ENCODE data around the gene PLEKHS1.
A peak's percentile ranks its signal among the peaks of the same experiment; 100 is the strongest.

Gene PLEKHS1

DNA sequence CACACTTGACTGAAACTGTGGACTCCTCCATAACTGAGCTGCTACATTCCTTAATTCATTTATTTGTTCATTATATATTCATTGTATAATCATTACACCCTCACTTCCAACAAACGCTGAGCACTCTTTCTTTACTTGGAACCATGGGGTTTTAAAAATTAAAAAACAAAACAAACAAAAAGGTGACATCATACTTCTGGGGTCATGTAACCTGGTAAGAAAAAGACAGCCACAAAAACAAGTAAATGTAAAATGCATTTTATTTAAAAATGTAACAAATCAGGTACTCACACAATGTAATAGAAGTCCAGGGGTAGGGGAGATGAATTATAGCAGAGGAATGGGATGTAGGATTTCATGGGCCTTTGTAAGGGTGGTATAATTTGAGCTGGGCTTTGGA is 25.1 kb downstream of the PLEKHS1 start:
- H3K27ac ChIP-seq: no peak overlapping the region
- CTCF ChIA-PET: no interaction called here
- no peak for TF ChIP-seq CTCF (conservative IDR thresholded peaks at IDR 0.05; ENCODE audit: low read depth)
- DNase-seq (ENCODE audit: low spot score): no peak
- POLR2A ChIA-PET (ENCODE audit: low non-redundant PET): no interaction called here

- CTCF ChIA-PET: interaction anchor here (0.6 kb wide), 2 partner anchors 76 to 206 kb away, joined by 3 read pairs; no protein-coding TSS in a partner anchor
- POLR2A ChIA-PET (ENCODE audit: low non-redundant PET): no interaction called here
- no peak overlapping the region for H3K27ac ChIP-seq
- TF ChIP-seq CTCF (conservative IDR thresholded peaks at IDR 0.05; ENCODE audit: low read depth): no peak
- no peak for DNase-seq (ENCODE audit: low spot score)
Measured at GRCh38 chr10:113780681-113781250, 29.3 kb downstream of the PLEKHS1 start.

DNA sequence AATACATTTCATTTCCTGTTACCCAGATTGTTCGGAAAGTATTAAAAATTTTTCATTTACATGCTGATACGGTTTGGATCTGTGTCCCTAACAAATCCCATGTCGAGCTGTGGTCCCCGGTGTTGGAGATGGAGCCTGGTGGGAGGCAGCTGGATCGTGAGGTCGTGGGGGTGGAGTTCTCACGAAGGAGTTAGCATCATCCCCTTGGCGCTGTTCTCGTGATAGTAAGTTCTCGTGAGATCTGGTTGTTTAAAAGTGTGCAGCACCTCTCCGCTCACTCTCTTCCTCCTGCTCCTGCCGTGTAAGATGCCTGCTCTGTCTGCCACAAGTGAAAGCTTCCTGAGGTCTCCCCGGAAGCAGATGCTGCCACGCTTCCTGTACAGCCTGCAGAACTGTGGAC is 30.9 kb downstream of the PLEKHS1 start:
- no peak overlapping the region for H3K27ac ChIP-seq
- POLR2A ChIA-PET (ENCODE audit: low non-redundant PET): no interaction called here
- no peak for TF ChIP-seq CTCF (conservative IDR thresholded peaks at IDR 0.05; ENCODE audit: low read depth)
- CTCF ChIA-PET: no interaction called here
- no peak for DNase-seq (ENCODE audit: low spot score)

DNA sequence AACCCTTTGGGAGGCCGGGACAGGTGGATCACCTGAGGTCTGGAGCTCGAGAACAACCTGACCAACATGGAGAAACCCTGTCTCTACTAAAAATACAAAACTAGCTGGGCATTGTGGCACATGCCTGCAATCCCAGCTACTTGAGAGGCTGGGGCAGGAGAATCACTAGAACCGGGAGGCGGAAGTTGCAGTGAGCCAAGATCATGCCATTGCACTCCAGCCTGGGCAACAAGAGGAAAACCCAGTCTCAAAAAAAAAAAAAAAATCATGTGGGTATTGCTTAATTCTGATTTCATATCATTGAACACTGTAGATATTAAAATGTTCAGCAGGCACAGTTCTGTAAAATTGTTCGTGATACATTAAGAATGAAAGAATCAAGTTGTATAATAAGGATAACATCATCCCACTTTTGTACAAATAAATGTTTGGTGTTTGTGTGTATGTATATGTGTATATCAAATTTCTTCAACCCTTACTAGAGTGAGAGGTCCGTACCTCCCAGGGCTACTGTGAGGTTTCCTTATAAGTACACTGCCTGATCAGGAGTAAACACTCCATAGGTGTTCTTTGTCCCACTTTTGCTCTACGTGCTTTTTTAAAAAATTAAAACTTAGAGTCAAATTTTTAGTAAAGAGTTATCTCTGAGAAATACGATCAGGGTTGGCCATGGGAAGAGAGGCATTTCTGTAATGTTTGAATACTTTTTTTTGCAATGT is 31.7 kb downstream of the PLEKHS1 start:
- TF ChIP-seq CTCF (conservative IDR thresholded peaks at IDR 0.05; ENCODE audit: low read depth): no peak
- CTCF ChIA-PET: interaction anchor here (0.7 kb wide), 1 partner anchor 50 kb away, joined by 4 read pairs; no protein-coding TSS in a partner anchor
- no peak overlapping the region for H3K27ac ChIP-seq
- POLR2A ChIA-PET (ENCODE audit: low non-redundant PET): no interaction called here
- DNase-seq (ENCODE audit: low spot score): no peak

GRCh38 chr10:113788604-113789083 is 37.2 kb downstream of the PLEKHS1 start:
- ChIA-PET POLR2A (ENCODE audit: low non-redundant PET) (no interaction called here), CTCF (interaction anchor here (0.5 to 1.6 kb wide), 4 partner anchors 67 to 1220 kb away, joined by 3 to 4 read pairs (median 4); no protein-coding TSS in a partner anchor)
- TF ChIP-seq CTCF (conservative IDR thresholded peaks at IDR 0.05; ENCODE audit: low read depth): no peak
- H3K27ac ChIP-seq: peak overlapping the region; percentile 86
- peak; percentile 78 for DNase-seq (ENCODE audit: low spot score)

DNA sequence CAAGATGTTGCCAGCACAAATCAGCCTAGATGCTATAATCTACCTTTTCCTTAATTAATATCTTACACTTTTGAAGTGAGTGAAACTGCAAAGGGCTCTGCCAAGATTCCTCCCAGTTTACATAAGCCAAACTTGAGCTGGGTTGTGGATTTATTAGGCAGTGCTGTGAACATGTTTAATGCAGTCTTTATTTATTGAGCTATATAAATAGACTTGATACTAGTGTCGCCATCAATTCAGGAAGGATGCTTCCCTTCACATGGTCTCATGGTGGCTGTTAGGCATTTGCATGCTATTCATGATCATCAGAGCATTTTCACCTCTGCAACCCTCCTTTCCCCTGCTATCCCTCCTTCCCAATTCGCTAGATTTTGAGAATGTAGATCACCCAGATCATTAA is 40.2 kb downstream of the PLEKHS1 start:
- ChIA-PET CTCF (interaction anchor here (0.6 to 0.7 kb wide), 2 partner anchors 140 to 320 kb away, joined by 3 to 4 read pairs; no protein-coding TSS in a partner anchor), POLR2A (ENCODE audit: low non-redundant PET) (no interaction called here)
- H3K27ac ChIP-seq: no peak overlapping the region
- DNase-seq (ENCODE audit: low spot score): no peak
- TF ChIP-seq CTCF (conservative IDR thresholded peaks at IDR 0.05; ENCODE audit: low read depth): no peak

Data from RWPE1 (cell line).